IMR-90 (cell line): ENCODE results near the gene NUP58. TPM values are rescaled to one million over a fixed set of nuclear protein-coding genes. Genes with fewer than 3 reads are reported as not detected.

Experiments
- ATAC-seq: fragments of 200-7000 bp; cut with Tn5 transposase; 2 replicates; pipeline ENCODE4 v1.9.1; 2020; ENCODE audit warnings: low read depth, mild to moderate bottlenecking, moderate library complexity
- BruUV-seq: library from RNA; stranded (reverse); fragments of 400-500 nt; replicated peaks from 2 replicates; lab custom pipeline; 2021; lab: Mats Ljungman, UMichigan
- CTCF ChIA-PET: fragments of 300-600 bp; formaldehyde crosslinking; extraction: SDS; loops from one replicate; lab custom pipeline; 2021; ENCODE audit warnings: antibody characterized with exemption; lab: Yijun Ruan, JAX
- POLR2A ChIA-PET: fragments of 300-600 bp; sonication (Branson Sonifier 250); formaldehyde crosslinking; loops from one replicate; lab custom pipeline; 2022; ENCODE audit warnings: antibody characterized with exemption; ENCODE audit not compliant: unreplicated experiment; lab: Charles Lee
- DNase-seq: peaks from one replicate; pipeline ENCODE4 v3.0.0; 2013
- H2AFZ ChIP-seq: replicated peaks from 2 replicates; pipeline ENCODE3; 2013; ENCODE audit warnings: low read length, mild to moderate bottlenecking; ENCODE audit not compliant: poor library complexity
- H2AK5ac ChIP-seq: 2 replicates; pipeline ENCODE4 v1.6.1; 2013; ENCODE audit warnings: low read depth, low read length, inconsistent platforms
- H2AK9ac ChIP-seq: replicated peaks from 2 replicates; pipeline ENCODE3; 2013; ENCODE audit warnings: mild to moderate bottlenecking, low read depth, low read length, moderate library complexity; ENCODE audit not compliant: poor library complexity
- H2BK120ac ChIP-seq: 2 replicates; pipeline ENCODE4 v1.6.1; 2013; ENCODE audit warnings: low read depth, low read length, inconsistent platforms
- H2BK15ac ChIP-seq: 3 replicates; pipeline ENCODE4 v1.6.1; 2013; ENCODE audit warnings: low read depth, low read length, inconsistent platforms
- H2BK20ac ChIP-seq: 2 replicates; pipeline ENCODE4 v1.6.1; 2013; ENCODE audit warnings: low read depth, mild to moderate bottlenecking, inconsistent platforms, low read length, moderate library complexity
- H2BK5ac ChIP-seq: 2 replicates; pipeline ENCODE4 v1.6.1; 2013; ENCODE audit warnings: mild to moderate bottlenecking, low read depth, low read length, inconsistent platforms; ENCODE audit not compliant: poor library complexity, severe bottlenecking
- H3K14ac ChIP-seq: replicated peaks from 2 replicates; pipeline ENCODE4 v1.6.1; 2013; ENCODE audit warnings: low read depth, low read length, inconsistent platforms
- H3K18ac ChIP-seq: 2 replicates; pipeline ENCODE4 v1.6.1; 2013; ENCODE audit warnings: low read depth, low read length, control low read depth
- H3K23ac ChIP-seq: 2 replicates; pipeline ENCODE4 v1.6.1; 2013; ENCODE audit warnings: low read depth, low read length, inconsistent platforms
- H3K27ac ChIP-seq: 2 replicates; pipeline ENCODE4 v1.5.1; 2013; ENCODE audit warnings: mild to moderate bottlenecking, control low read depth, low read length; ENCODE audit not compliant: insufficient read depth
- H3K27me3 ChIP-seq: 2 replicates; pipeline ENCODE4 v1.6.1; 2013; ENCODE audit warnings: low read length; ENCODE audit not compliant: control insufficient read depth, insufficient read depth
- H3K36me3 ChIP-seq: 2 replicates; pipeline ENCODE4 v1.6.1; 2013; ENCODE audit warnings: low read length, mixed read lengths; ENCODE audit not compliant: control insufficient read depth, insufficient read depth
- H3K4ac ChIP-seq: 2 replicates; pipeline ENCODE4 v1.6.1; 2013; ENCODE audit warnings: low read depth, low read length, inconsistent platforms
- H3K4me1 ChIP-seq: 2 replicates; pipeline ENCODE4 v1.6.1; 2013; ENCODE audit warnings: low read length, mixed read lengths; ENCODE audit not compliant: control insufficient read depth, insufficient read depth
- H3K4me2 ChIP-seq: 2 replicates; pipeline ENCODE4 v1.6.1; 2013; ENCODE audit warnings: low read depth, mild to moderate bottlenecking, control low read depth, low read length, moderate library complexity
- H3K4me3 ChIP-seq: 2 replicates; pipeline ENCODE4 v1.5.1; 2013; ENCODE audit warnings: low read depth, mild to moderate bottlenecking, control low read depth, low read length, moderate library complexity; ENCODE audit not compliant: insufficient read depth
- H3K56ac ChIP-seq: 2 replicates; pipeline ENCODE4 v1.6.1; 2013; ENCODE audit warnings: low read length, inconsistent platforms; ENCODE audit not compliant: insufficient read depth; ENCODE audit errors: extremely low read depth
- H3K79me1 ChIP-seq, 2 experiments: 2 replicates each; pipeline ENCODE4 v1.6.1; 2013; ENCODE audit warnings: low read length in 2 of 2, inconsistent platforms in 1 of 2, low read depth in 1 of 2
- H3K9ac ChIP-seq: 2 replicates; pipeline ENCODE4 v1.6.1; 2013; ENCODE audit warnings: low read depth, low read length, control low read depth
- H3K9me1 ChIP-seq: 2 replicates; pipeline ENCODE4 v1.6.1; 2013; ENCODE audit warnings: low read length, inconsistent platforms; ENCODE audit not compliant: insufficient read depth
- H3K9me3 ChIP-seq: 2 replicates; pipeline ENCODE4 v1.6.1; 2013; ENCODE audit warnings: low read length; ENCODE audit not compliant: control insufficient read depth, insufficient read depth
- H4K20me1 ChIP-seq: 2 replicates; pipeline ENCODE4 v1.6.1; 2013; ENCODE audit warnings: low read length, inconsistent platforms; ENCODE audit not compliant: insufficient read depth
- H4K5ac ChIP-seq: 2 replicates; pipeline ENCODE4 v1.6.1; 2013; ENCODE audit warnings: mild to moderate bottlenecking, low read depth, low read length, control low read depth
- H4K8ac ChIP-seq, 2 experiments: 2 replicates each; pipeline ENCODE4 v1.6.1; 2013; ENCODE audit warnings: low read depth in 2 of 2, low read length in 2 of 2, control low read depth in 1 of 2, inconsistent platforms in 1 of 2
- H4K91ac ChIP-seq: 2 replicates; pipeline ENCODE4 v1.6.1; 2013; ENCODE audit warnings: low read depth, low read length, inconsistent platforms; ENCODE audit not compliant: insufficient read depth
- CHD1 ChIP-seq: IDR thresholded peaks from 2 replicates; pipeline ENCODE4 v1.6.1; 2012; ENCODE audit warnings: low read depth, low read length, improper control_type of control experiment
- MAZ ChIP-seq: IDR thresholded peaks from 2 replicates; pipeline ENCODE4 v1.6.1; 2012; ENCODE audit warnings: low read depth, mild to moderate bottlenecking, low read length, improper control_type of control experiment, moderate library complexity, borderline replicate concordance
- POLR2A ChIP-seq: IDR thresholded peaks from 2 replicates; pipeline ENCODE4 v1.6.1; 2012; ENCODE audit warnings: mild to moderate bottlenecking, low read depth, low read length
- SMC3 ChIP-seq: fragments of 150-350 bp; IDR thresholded peaks from 2 replicates; pipeline ENCODE4 v1.6.1; 2016; ENCODE audit warnings: low read depth, mild to moderate bottlenecking, antibody characterized with exemption, low read length, moderate library complexity
- WGBS, 2 experiments: methylation state at CpG; one replicate each; pipeline versions ENCODE4 v1.1.5 to v1.1.7; 2013; ENCODE audit warnings: missing lambda C conversion rate in 2 of 2; ENCODE audit not compliant: insufficient read length in 1 of 2; ENCODE audit errors: extremely low coverage in 2 of 2; 5-methylcytosine and 5-hydroxymethylcytosine counted together
- dilution Hi-C: fragments of 300-500 bp; cut with HindIII; formaldehyde crosslinking; loops from one replicate; pipeline ENCODE4 v1.14.3; 2018; ENCODE audit warnings: low sequenced_read_pairs; ENCODE audit not compliant: unreplicated experiment
- in situ Hi-C: fragments of 300-500 bp; cut with MboI; formaldehyde crosslinking; loops from 3 replicates; pipeline ENCODE4 v1.14.3; 2019; ENCODE audit warnings: low sequenced_read_pairs, inconsistent platforms, mixed read lengths
- intact Hi-C: fragments of 100-400 bp; cut with micrococcal nuclease; formaldehyde crosslinking; loops from 2 replicates; pipeline ENCODE4 v1.10.0; 2022
- polyA plus RNA-seq, 3 experiments: library from polyadenylated mRNA; depleted of rRNA; stranded (reverse); fragments of >200 nt; gene quantifications; 2 replicates each; pipeline ENCODE4 v1.2.3, GENCODE V29; 2012; ENCODE audit warnings: low replicate concordance in 1 of 3
- total RNA-seq: library from RNA; depleted of rRNA; stranded (reverse); fragments of >200 nt; gene quantifications from 2 replicates; pipeline ENCODE4 v1.2.3, GENCODE V29; 2012
- TF ChIP-seq, protein P1 (sequence below): fragments of 150-350 bp; IDR thresholded peaks from 2 replicates; pipeline ENCODE4 v1.6.1; 2017; ENCODE audit warnings: mild to moderate bottlenecking, antibody characterized with exemption, low read length, low read depth

The NUP58 gene
- total and polyA plus RNA-seq, 2 of the 4 experiments (the other 2 are of a cell fraction) = 29.7 to 50.7 TPM

GRCh38 chr13:25286969-25287961 is 14.2 kb upstream of the NUP58 start, which contains the start of gene MTMR6 (continued):
- TF ChIP-seq, protein P1, sequence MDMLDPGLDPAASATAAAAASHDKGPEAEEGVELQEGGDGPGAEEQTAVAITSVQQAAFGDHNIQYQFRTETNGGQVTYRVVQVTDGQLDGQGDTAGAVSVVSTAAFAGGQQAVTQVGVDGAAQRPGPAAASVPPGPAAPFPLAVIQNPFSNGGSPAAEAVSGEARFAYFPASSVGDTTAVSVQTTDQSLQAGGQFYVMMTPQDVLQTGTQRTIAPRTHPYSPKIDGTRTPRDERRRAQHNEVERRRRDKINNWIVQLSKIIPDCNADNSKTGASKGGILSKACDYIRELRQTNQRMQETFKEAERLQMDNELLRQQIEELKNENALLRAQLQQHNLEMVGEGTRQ = no peak
- TF ChIP-seq POLR2A (peak; percentile 83), SMC3 (peak; percentile 32; the same call in 1 of the 2 replicates)

GRCh38 chr13:25288966-25289365 is 12.5 kb upstream of the NUP58 start:
- TF ChIP-seq CHD1 = no peak
- no peak for TF ChIP-seq POLR2A
- TF ChIP-seq MAZ = no peak
- Histone ChIP-seq H3K23ac (no peak overlapping the region), H4K5ac (no peak overlapping the region), H2AK5ac (no peak overlapping the region), H3K14ac (no peak overlapping the region), H4K91ac (no peak overlapping the region), H3K4me1 (no peaks in the 10 kb centered on the region), H3K27ac (no peak overlapping the region), H4K20me1 (no peaks in the 10 kb centered on the region), H2AFZ (no peak overlapping the region), H2BK15ac (no peak overlapping the region), H2AK9ac (no peak overlapping the region), H3K4ac (no peak overlapping the region), H2BK20ac (no peak overlapping the region), H3K27me3 (0 out of 2 replicates have a peak, but pooled peaks cover 3% of the 10 kb centered on the region), H3K9ac (no peak overlapping the region), H4K8ac (no peak overlapping the region), H3K4me3 (no peak overlapping the region), H2BK5ac (no peak overlapping the region), H3K9me1 (no peaks in the 10 kb centered on the region), H2BK120ac (no peak overlapping the region), H3K18ac (no peak overlapping the region), H3K79me1 (peaks cover 6 to 12% of the 10 kb centered on the region in 2 experiments; a peak in 3 of 4 replicates), H3K36me3 (no peaks in the 10 kb centered on the region), H3K4me2 (no peak overlapping the region), H3K56ac (no peak overlapping the region), H3K9me3 (no peaks in the 10 kb centered on the region)
- no TSS peak for BruUV-seq
- no peak for ATAC-seq
- WGBS, 2 experiments = no CpG with 5 or more reads among the region's 2 CpGs
- in situ Hi-C loops = no loop called here
- POLR2A ChIA-PET = no interaction called here
- intact Hi-C loops = no loop called here
- CTCF ChIA-PET = no interaction called here
- dilution Hi-C loops = no loop called here
- no peak for DNase-seq
